GM18508 (cell line): ENCODE data around the gene XYLB.
"Not testable (repeated sequence)": the region's sequence is repeated elsewhere in the genome, so short reads cannot be mapped to it uniquely, and the experiment has no call there.

ENCODE experiments used
- ATAC-seq: cut with Tn5 transposase; IDR thresholded peaks from one replicate; pipeline ENCODE4 v1.9.1; 2021; ENCODE audit warnings: moderate number of reproducible peaks; ENCODE audit not compliant: insufficient read depth, unreplicated experiment

The XYLB gene

DNA sequence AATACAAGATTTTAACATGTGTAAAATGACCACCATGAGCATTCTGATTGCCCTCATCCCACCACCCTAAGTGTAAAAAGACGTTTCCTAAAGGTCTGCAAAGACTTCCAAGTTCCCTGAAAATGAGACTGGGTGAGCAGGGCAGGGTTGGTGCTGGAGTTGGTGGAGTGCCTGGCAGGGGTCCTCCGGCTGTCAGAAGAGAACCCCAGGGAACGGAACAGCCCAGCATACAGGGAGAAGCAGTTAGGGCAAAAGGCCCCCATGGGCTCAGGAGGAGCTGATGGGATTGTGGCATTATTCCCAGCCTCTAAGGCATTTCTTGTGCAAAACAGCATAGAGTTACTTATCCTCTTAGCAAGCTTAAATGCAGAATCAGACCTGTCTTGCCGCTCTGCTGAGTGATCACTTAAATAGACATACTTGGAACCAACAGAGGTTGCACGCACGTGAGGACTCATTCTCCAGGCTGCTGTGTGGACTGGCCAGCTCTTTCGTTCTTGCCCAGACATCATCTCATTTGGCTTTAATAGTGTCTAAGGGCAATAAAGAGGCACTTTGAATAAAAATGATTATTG, 36.0 kb downstream of the XYLB start:
- ATAC-seq = no peak

GRCh38 chr3:38383156-38383875, 36.7 kb downstream of the XYLB start:
- ATAC-seq = no peak

- ATAC-seq = no peak
These were observed 40.6 kb downstream of the XYLB start for GRCh38 chr3:38386992-38387750.

- no peak for ATAC-seq
These were observed 41.3 kb downstream of the XYLB start for GRCh38 chr3:38387862-38388261.

GRCh38 chr3:38392604-38393163, 46.1 kb downstream of the XYLB start:
- ATAC-seq = no peak

DNA sequence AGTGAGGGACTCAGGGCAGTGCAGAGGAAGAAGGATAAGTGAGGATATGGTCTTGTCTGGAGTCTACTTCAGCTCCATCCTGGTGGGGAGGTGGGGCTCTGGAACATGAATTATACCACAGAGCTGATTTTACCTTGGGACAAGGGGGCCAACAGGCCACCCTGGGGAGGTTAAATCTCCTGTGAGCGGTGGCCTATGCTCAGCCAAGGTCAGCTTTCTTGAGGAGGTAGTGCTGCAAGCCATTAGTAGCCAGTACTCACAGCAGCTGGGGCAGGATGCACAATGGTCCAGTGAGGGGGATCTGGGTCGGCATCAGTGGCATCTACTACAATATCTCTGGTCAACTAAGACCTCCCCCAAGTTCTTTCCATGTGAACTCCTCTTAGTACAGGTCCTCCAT, 49.7 kb downstream of the XYLB start:
- no peak for ATAC-seq

DNA sequence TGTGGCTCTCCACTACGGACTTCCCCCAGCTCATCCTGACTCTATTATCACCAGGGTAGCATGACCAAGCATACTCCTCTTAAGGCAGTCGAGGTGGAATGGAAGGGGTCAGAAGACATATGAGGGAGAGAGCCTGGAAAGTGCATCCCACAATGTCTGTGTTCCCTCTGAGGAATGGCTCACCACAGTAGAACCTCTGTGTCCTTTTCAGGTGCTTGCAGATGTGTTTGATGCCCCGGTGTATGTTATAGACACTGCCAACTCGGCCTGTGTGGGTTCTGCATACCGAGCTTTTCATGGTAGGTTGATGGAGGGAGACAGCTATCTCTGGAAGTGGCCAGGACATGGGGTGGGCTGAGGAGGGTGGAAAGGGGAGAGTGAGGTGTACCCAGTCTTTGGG, 50.3 kb downstream of the XYLB start:
- ATAC-seq = no peak

DNA sequence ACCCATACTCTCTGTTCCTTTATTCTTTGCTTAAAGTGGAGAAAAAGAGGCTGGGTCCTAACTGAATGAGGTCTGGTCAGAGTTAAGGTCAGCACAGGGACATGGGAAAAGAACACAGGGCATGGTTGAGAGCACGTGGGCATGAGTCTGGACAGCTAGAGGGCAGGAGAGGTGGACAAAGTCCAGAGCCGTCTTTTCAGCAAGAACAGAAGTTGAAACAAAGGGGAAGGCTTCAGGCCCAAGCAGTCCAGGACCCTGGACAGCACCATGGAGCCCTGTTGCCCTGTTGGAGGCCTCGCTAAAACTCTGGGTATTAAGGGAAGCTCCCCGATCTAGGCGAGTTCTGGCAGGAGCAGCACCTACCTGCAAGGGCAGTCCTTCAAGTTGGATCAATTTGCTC, 50.7 kb downstream of the XYLB start:
- no peak for ATAC-seq

DNA sequence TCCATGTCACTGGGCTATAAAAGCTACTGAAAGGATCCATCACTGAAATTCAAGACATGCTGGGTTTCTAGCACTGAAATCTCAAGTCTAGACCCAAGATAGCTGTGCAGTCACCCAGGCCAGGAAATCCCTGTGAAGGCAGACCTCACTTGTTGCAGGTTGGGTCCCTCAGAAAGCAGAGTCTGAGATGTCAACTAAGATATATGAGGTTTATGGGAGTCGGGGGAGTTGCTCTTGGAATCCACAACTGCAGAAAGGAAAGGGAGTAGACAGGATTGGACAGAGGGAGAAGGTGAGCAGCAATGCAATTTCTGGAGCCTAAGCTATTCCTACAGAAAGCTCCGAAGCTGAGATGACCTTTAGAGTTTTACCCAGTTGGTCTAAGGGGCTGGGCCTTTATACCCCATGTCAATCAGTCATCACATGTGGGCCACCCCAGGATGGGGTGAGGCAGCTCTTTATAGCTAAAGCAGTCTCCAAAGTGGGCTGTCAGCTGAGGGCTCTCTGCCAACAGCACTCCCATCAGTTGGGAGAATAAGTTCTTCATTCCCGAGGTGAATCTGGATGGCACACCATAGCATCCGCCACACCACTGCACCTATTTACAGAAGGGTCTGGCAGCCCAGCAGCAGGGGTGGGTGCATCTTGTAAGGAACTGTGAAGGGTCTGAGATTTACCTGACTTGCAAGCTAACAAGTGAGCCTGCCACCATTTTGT, 54.8 kb downstream of the XYLB start:
- no peak for ATAC-seq

- ATAC-seq = no peak
These were observed 57.7 kb downstream of the XYLB start for GRCh38 chr3:38404286-38404685.

- ATAC-seq = no peak
These were observed 65.0 kb downstream of the XYLB start for GRCh38 chr3:38411591-38411990.

GRCh38 chr3:38420758-38421157, 74.2 kb downstream of the XYLB start:
- ATAC-seq = not testable (repeated sequence)

- ATAC-seq = no peak
These were observed 75.2 kb downstream of the XYLB start for GRCh38 chr3:38421679-38422336.

DNA sequence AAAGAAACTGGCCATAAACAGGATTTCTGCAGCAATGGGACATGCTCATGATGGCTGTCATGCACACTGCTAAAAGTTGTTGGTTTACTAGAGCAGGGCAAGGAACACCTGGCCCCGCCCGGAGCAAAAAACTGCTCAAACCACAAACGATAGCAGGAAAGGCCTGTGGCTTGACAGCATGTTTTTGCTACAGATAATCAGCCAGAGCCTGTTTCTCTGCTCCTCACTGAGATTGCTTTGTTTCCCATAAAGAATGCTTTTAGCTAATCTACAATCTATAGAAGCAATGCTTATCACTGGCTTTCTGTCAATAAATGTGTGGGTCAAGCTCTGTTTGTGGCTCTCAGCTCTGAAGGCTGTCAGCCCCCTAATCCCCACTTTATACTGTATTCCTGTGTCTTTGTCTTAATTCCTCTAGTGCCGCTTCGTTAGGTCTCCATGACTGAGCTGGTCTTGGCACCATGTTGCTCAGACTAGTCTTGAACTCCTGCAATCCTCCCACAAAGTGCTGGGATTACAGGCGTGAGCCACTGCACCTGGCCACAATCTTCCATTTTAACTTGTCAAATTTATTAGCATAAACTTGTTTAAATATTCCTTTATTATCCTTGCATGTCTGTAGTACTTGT, 80.3 kb downstream of the XYLB start:
- not testable (repeated sequence) for ATAC-seq

DNA sequence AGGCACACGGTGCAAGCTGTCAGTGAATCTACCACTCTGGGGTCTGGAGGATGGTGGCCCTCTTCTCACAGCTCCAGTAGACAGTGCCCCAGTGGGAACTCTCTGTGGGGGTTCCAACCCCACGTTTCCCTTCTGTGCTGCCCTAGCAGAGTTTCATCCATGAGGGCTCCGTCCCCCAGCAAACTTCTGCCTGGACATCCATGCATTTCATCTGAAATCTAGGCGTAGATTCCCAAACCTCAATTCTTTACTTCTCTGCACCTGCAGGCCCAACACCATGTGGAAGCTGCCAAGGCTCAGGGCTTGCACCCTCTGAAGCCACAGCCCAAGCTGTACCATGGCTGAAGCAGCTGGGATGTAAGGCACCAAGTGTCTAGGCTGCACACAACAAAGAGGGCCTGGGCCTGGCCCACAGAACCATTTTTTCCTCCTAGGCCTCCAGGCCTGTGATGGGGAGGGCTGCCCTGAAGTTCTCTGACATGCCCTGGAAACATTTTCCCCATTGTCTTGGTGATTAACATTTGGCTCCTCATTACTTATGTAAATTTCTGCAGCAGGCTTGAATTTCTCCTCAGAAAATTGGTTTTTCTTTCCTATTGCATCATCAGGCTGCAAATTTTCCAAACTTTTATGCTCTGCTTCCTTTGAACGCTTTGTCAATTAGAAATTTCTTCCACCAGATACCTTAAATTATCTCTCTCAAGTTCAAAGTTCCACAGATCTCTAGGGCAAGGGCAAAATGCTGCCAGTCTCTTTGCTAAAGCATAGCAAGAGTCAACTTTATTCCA, 86.5 kb downstream of the XYLB start:
- ATAC-seq = not testable (repeated sequence)

DNA sequence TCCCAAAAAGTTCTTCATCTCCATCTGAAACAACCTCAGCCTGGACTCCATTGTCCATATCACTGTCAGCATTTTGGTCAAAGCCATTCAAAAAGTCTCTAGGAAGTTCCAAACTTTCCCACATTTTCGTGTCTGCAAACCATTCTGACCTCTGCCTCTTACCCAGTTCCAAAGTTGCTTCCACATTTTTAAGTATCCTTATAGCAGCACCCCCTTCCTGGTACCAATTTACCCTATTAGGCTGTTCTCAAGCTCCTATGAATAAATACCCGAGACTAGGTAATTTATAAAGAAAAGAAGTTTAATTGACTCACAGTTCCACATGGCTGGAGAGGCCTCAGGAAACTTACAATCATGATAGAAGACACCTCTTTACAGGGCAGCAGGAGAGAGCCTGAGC, 87.1 kb downstream of the XYLB start:
- ATAC-seq = not testable (repeated sequence)

DNA sequence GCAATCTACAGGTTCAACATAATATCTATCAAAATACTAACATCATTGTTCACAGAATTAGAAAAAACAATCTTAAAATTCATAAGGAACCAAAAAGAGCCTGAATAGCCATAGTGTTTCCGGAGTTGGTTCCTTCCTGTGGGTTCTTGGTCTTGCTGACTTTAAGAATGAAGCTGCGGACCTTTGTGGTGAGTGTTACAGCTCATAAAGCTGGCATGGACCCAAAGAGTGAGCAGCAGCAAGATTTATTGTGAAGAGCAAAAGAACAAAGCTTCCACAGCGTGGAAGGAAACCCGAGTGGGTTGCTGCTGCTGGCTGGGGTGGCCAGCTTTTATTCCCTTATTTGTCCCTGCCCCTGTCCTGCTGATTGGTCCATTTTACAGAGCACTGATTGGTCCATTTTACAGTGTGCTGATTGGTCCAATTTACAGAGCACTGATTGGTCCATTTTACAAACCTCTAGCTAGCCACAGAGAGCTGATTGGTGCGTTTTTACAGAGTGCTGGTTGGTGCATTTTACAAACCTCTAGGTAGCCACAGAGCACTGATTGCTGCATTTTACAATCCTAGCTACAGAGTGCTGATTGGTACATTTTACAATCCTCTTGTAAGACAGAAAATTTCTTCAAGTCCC, 92.0 kb downstream of the XYLB start:
- not testable (repeated sequence) for ATAC-seq

- not testable (repeated sequence) for ATAC-seq
These were observed 96.6 kb downstream of the XYLB start for GRCh38 chr3:38443205-38443604.
